ENCODE results near the gene ERBIN. TPM values are rescaled to one million over a fixed set of nuclear protein-coding genes. Genes with fewer than 3 reads are reported as not detected.
"Not testable (repeated sequence)": the region's sequence is repeated elsewhere in the genome, so short reads cannot be mapped to it uniquely, and the experiment has no call there.

Gene ERBIN
- total RNA-seq, 1 donor, result 19.4 TPM

GRCh38 chr5:65961633-65962032 lies 35.3 kb downstream of the ERBIN start:
- DNase-seq (ENCODE audit: low read depth in 2 of 3, low spot score in 2 of 3), result peak in 1 of 3 donors; percentile 16

- DNase-seq (ENCODE audit: low read depth in 2 of 3, low spot score in 2 of 3), result peak in 1 of 3 donors; percentile 6
Observed at GRCh38 chr5:65967288-65968066, 41.1 kb downstream of the ERBIN start.

GRCh38 chr5:65969539-65970393 lies 43.4 kb downstream of the ERBIN start:
- DNase-seq (ENCODE audit: low read depth in 2 of 3, low spot score in 2 of 3), result peak in 1 of 3 donors; percentile 11

- DNase-seq (ENCODE audit: low read depth in 2 of 3, low spot score in 2 of 3), result no peak
Observed at GRCh38 chr5:65970481-65971367, 44.3 kb downstream of the ERBIN start.

- no peak for DNase-seq (ENCODE audit: low read depth in 2 of 3, low spot score in 2 of 3)
Observed at GRCh38 chr5:65971643-65972042, 45.3 kb downstream of the ERBIN start.

GRCh38 chr5:65972896-65973295 lies 46.5 kb downstream of the ERBIN start:
- DNase-seq (ENCODE audit: low read depth in 2 of 3, low spot score in 2 of 3), result not testable (repeated sequence)

GRCh38 chr5:65978251-65978650 lies 51.9 kb downstream of the ERBIN start:
- no peak for DNase-seq (ENCODE audit: low read depth in 2 of 3, low spot score in 2 of 3)

- DNase-seq (ENCODE audit: low read depth in 2 of 3, low spot score in 2 of 3), result no peak
Observed at GRCh38 chr5:65981548-65981947, 55.2 kb downstream of the ERBIN start.

- no peak for DNase-seq (ENCODE audit: low read depth in 2 of 3, low spot score in 2 of 3)
Observed at GRCh38 chr5:65981969-65982619, 55.7 kb downstream of the ERBIN start.

GRCh38 chr5:65982635-65983034 lies 56.3 kb downstream of the ERBIN start:
- DNase-seq (ENCODE audit: low read depth in 2 of 3, low spot score in 2 of 3), result no peak

GRCh38 chr5:65984098-65984885 lies 57.9 kb downstream of the ERBIN start:
- no peak for DNase-seq (ENCODE audit: low read depth in 2 of 3, low spot score in 2 of 3)

- no peak for DNase-seq (ENCODE audit: low read depth in 2 of 3, low spot score in 2 of 3)
Observed at GRCh38 chr5:65986050-65986451, 59.7 kb downstream of the ERBIN start.

- no peak for DNase-seq (ENCODE audit: low read depth in 2 of 3, low spot score in 2 of 3)
Observed at GRCh38 chr5:65986796-65987195, 60.4 kb downstream of the ERBIN start.

GRCh38 chr5:65987982-65988381 lies 61.6 kb downstream of the ERBIN start:
- no peak for DNase-seq (ENCODE audit: low read depth in 2 of 3, low spot score in 2 of 3)

GRCh38 chr5:65989158-65989557 lies 62.8 kb downstream of the ERBIN start:
- DNase-seq (ENCODE audit: low read depth in 2 of 3, low spot score in 2 of 3), result peak in 2 of 3 donors; percentile 27 to 55

GRCh38 chr5:65992630-65993029 lies 66.3 kb downstream of the ERBIN start:
- DNase-seq (ENCODE audit: low read depth in 2 of 3, low spot score in 2 of 3), result no peak

GRCh38 chr5:65994117-65994786 lies 67.9 kb downstream of the ERBIN start:
- no peak for DNase-seq (ENCODE audit: low read depth in 2 of 3, low spot score in 2 of 3)

GRCh38 chr5:65999061-65999723 lies 72.8 kb downstream of the ERBIN start:
- no peak for DNase-seq (ENCODE audit: low read depth in 2 of 3, low spot score in 2 of 3)
